Hepatocyte (in vitro differentiated cells): ENCODE data around the gene FAM20C. TPM values are rescaled to one million over a fixed set of nuclear protein-coding genes. Genes with fewer than 3 reads are reported as not detected.

ENCODE experiments used
- DNase-seq: peaks from one replicate; pipeline ENCODE4 v3.0.0-alpha.2; 2016; ENCODE audit warnings: low spot score
- H2AFZ ChIP-seq: fragments of 200-600 bp; sonication (generic); 2 replicates; pipeline ENCODE4 v1.6.0; 2016; ENCODE audit warnings: antibody characterized with exemption, mild to moderate bottlenecking
- H3K27ac ChIP-seq: fragments of 200-600 bp; sonication (generic); 2 replicates; pipeline ENCODE4 v1.5.1; 2016; ENCODE audit warnings: mild to moderate bottlenecking
- H3K27me3 ChIP-seq: fragments of 200-600 bp; sonication (generic); 2 replicates; pipeline ENCODE4 v1.6.1; 2016
- H3K36me3 ChIP-seq: fragments of 200-600 bp; sonication (generic); replicated peaks from 2 replicates; pipeline ENCODE4 v1.5.1; 2016; ENCODE audit warnings: low read depth; ENCODE audit not compliant: insufficient read depth
- H3K4me1 ChIP-seq: fragments of 200-600 bp; sonication (generic); 2 replicates; pipeline ENCODE4 v1.5.1; 2016; ENCODE audit warnings: mild to moderate bottlenecking, moderate library complexity; ENCODE audit not compliant: insufficient read depth
- H3K4me2 ChIP-seq: fragments of 200-600 bp; sonication (generic); 2 replicates; pipeline ENCODE4 v1.6.0; 2016
- H3K4me3 ChIP-seq: fragments of 200-600 bp; sonication (generic); 2 replicates; pipeline ENCODE4 v1.5.1; 2016; ENCODE audit warnings: mild to moderate bottlenecking
- H3K79me2 ChIP-seq: fragments of 200-600 bp; sonication (generic); 2 replicates; pipeline ENCODE4 v1.6.0; 2017; ENCODE audit warnings: mild to moderate bottlenecking
- H3K9me2 ChIP-seq: fragments of 200-600 bp; sonication (generic); replicated peaks from 2 replicates; pipeline ENCODE4 v1.6.0; 2017; ENCODE audit warnings: mild to moderate bottlenecking; ENCODE audit not compliant: insufficient read depth
- H3K9me3 ChIP-seq: fragments of 200-600 bp; sonication (generic); 2 replicates; pipeline ENCODE4 v1.5.1; 2016; ENCODE audit warnings: low read depth, mild to moderate bottlenecking
- H4K20me1 ChIP-seq: fragments of 200-600 bp; sonication (generic); 2 replicates; pipeline ENCODE4 v1.6.0; 2016; ENCODE audit warnings: mild to moderate bottlenecking; ENCODE audit not compliant: insufficient read depth, poor library complexity, severe bottlenecking
- EZH2 ChIP-seq: fragments of 200-600 bp; sonication (generic); IDR thresholded peaks from 2 replicates; pipeline ENCODE4 v1.6.1; 2016; ENCODE audit warnings: antibody characterized with exemption, mild to moderate bottlenecking, borderline replicate concordance
- EZH2phosphoT487 ChIP-seq: fragments of 200-600 bp; sonication (generic); IDR thresholded peaks from one replicate; pipeline ENCODE4 v1.6.1; 2018; ENCODE audit warnings: antibody characterized with exemption, mild to moderate bottlenecking, low read depth, moderate library complexity; ENCODE audit not compliant: unreplicated experiment, severe bottlenecking
- WGBS: methylation state at CpG from one replicate; pipeline ENCODE4 v1.1.6; 2016; ENCODE audit warnings: low lambda C conversion rate; ENCODE audit errors: missing lambda C conversion rate; 5-methylcytosine and 5-hydroxymethylcytosine counted together
- polyA plus RNA-seq: library from polyadenylated mRNA; unstranded; fragments of >200 nt; fragmentation: Nextera tagmentation; extraction: Ambion mirVana; gene quantifications from 2 replicates; pipeline ENCODE4 v1.2.1, GENCODE V29; 2016
- total RNA-seq: library from RNA; depleted of rRNA; stranded (reverse); fragments of >200 nt; gene quantifications from 2 replicates; pipeline ENCODE4 v1.2.3, GENCODE V29; 2014
- TF ChIP-seq, protein P1 (sequence below): fragments of 200-600 bp; sonication (generic); IDR thresholded peaks from 2 replicates; pipeline ENCODE4 v1.5.1; 2016; ENCODE audit warnings: antibody characterized with exemption, mild to moderate bottlenecking; ENCODE audit not compliant: poor library complexity

Gene FAM20C
- total and polyA plus RNA-seq, 2 experiments from 2014 or later = 24.4 to 42.5 TPM

DNA sequence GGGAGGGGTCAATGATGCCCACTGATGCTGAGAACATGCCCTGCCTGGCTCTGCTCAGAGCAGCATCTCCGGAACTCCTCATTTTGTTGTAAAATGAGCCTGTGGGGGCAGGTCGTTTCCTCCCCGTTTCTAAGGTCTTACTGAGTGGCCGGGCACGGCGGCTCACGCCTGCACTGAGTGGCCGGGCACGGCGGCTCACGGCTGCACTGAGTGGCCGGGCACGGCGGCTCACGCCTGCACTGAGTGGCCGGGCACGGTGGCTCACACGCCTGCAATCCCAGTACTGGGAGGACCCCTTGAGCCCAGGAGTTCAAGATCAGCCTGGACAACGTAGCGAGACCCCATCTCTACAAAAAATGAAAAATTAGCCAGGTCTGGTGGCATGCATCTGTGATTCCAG, 58.6 kb downstream of the FAM20C start:
- no peaks in the 10 kb centered on the region for H3K36me3 ChIP-seq

DNA sequence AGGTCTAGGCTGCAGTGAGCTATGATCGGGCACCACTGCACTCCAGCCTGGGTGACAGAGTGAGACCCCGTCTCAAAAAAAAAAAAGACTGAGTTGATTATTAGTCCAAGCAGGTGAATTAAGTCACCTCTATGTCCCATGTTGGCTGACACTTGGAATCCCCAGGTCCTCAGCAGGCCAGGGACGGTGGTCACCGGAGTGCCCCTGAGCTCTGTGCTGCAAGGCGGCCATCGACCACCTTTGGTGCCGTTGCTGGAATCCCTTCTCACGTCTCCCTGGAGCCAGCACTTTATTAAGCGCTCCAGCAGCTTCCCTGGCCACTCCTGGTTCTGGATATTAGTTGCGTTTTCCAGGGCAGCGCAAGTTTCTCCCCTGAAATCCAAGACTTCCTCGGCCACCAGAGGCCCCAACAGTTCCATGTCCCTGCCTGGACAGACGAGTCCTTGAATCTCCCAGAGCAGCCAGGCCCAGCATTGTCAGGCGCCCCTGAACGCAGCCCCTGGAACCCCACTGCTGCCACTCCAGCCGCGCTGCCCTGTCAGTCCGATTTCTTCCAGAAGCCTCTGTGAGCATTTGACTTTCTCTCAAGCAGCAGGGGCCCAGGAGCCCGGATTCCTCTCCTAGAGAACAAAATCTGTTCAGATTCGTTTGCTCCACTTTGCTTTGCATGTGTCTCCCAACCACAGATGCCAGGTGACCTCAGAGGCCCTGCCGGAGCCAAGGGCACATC, 59.2 kb downstream of the FAM20C start:
- H3K36me3 ChIP-seq = no peaks in the 10 kb centered on the region
- no peak for DNase-seq
- WGBS = 92% methylated on average over 21 of the region's 21 CpGs

More for the DNA sequence above, 58.6 kb downstream of the FAM20C start:
- H3K79me2 ChIP-seq = no peaks in the 10 kb centered on the region
- no peak overlapping the region for H3K4me3 ChIP-seq
- H4K20me1 ChIP-seq = no peaks in the 10 kb centered on the region
- H3K9me2 ChIP-seq = no peaks in the 10 kb centered on the region
- no peaks in the 10 kb centered on the region for H3K27me3 ChIP-seq
- no peaks in the 10 kb centered on the region for H3K4me1 ChIP-seq
- H2AFZ ChIP-seq = no peak overlapping the region
- TF ChIP-seq EZH2phosphoT487 (no peak), EZH2 (no peak)
- TF ChIP-seq, protein P1, sequence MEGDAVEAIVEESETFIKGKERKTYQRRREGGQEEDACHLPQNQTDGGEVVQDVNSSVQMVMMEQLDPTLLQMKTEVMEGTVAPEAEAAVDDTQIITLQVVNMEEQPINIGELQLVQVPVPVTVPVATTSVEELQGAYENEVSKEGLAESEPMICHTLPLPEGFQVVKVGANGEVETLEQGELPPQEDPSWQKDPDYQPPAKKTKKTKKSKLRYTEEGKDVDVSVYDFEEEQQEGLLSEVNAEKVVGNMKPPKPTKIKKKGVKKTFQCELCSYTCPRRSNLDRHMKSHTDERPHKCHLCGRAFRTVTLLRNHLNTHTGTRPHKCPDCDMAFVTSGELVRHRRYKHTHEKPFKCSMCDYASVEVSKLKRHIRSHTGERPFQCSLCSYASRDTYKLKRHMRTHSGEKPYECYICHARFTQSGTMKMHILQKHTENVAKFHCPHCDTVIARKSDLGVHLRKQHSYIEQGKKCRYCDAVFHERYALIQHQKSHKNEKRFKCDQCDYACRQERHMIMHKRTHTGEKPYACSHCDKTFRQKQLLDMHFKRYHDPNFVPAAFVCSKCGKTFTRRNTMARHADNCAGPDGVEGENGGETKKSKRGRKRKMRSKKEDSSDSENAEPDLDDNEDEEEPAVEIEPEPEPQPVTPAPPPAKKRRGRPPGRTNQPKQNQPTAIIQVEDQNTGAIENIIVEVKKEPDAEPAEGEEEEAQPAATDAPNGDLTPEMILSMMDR = no peak
- WGBS = 98% methylated on average over 20 of the region's 20 CpGs
- H3K4me2 ChIP-seq = no peak overlapping the region
- no peak overlapping the region for H3K27ac ChIP-seq
- no peak for DNase-seq
- no peaks in the 10 kb centered on the region for H3K9me3 ChIP-seq

DNA sequence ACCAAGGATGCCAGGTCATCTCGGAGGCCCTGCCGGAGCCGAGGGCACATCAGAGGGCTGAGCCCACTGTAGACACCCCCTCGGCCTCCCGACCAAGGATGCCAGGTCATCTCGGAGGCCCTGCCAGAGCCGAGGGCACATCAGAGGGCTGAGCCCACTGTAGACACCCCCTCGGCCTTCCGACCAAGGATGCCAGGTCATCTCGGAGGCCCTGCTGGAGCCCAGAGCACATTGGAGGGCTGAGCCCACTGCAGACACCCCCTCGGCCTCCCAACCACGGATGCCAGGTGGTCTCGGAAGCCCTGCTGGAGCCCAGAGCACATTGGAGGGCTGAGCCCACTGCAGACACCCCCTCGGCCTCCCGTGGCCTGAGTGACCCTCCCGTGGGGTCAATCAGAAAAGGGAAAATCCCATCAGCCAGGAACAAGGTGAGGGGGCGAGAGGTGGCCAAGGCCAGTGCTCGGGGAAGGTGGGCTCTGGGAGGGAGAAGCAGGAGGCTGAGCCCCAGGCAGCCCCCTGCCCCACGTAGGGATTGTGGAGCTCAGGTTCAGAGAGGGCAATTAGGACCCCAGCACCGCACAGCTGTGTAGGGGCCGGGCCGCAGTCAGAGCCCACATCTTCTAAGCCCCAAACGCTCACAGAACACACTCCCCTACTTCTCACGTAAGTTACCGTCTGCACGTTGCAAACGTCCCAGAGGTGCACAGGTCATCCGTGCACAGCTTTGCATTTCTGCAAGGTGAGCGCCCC, 60.0 kb downstream of the FAM20C start:
- Histone ChIP-seq H3K4me3 (no peak overlapping the region), H3K27me3 (no peaks in the 10 kb centered on the region), H3K27ac (no peak overlapping the region), H2AFZ (no peak overlapping the region), H4K20me1 (no peaks in the 10 kb centered on the region), H3K36me3 (no peaks in the 10 kb centered on the region), H3K9me2 (no peaks in the 10 kb centered on the region), H3K4me2 (no peak overlapping the region), H3K4me1 (no peaks in the 10 kb centered on the region), H3K9me3 (no peaks in the 10 kb centered on the region), H3K79me2 (no peaks in the 10 kb centered on the region)
- WGBS = 93% methylated on average over 28 of the region's 29 CpGs
- DNase-seq = no peak
- TF ChIP-seq, protein P1 = no peak
- no peak for TF ChIP-seq EZH2phosphoT487
- no peak for TF ChIP-seq EZH2

More for the DNA sequence above, 59.2 kb downstream of the FAM20C start:
- no peaks in the 10 kb centered on the region for H3K9me3 ChIP-seq
- H4K20me1 ChIP-seq = no peaks in the 10 kb centered on the region
- H3K27me3 ChIP-seq = no peaks in the 10 kb centered on the region
- no peak overlapping the region for H3K4me3 ChIP-seq
- H3K9me2 ChIP-seq = no peaks in the 10 kb centered on the region
- H3K4me2 ChIP-seq = no peak overlapping the region
- H3K4me1 ChIP-seq = no peaks in the 10 kb centered on the region
- no peaks in the 10 kb centered on the region for H3K79me2 ChIP-seq
- TF ChIP-seq EZH2 (no peak), EZH2phosphoT487 (no peak)
- TF ChIP-seq, protein P1 = no peak
- H3K27ac ChIP-seq = no peak overlapping the region
- no peak overlapping the region for H2AFZ ChIP-seq
